Measurements from ENCODE around the gene RRAGD.

The RRAGD gene

GRCh38 chr6:89348372-89348771 lies 63.7 kb downstream of the RRAGD start:
- Histone ChIP-seq H3K27ac (ENCODE audit: insufficient read depth, low read depth, low read length, poor library complexity, severe bottlenecking) (peak overlapping the region; percentile 9), H3K36me3 (ENCODE audit: control insufficient read depth, insufficient read depth, low read length) (no peaks in the 10 kb centered on the region), H3K9me3 (ENCODE audit: control insufficient read depth, low read length) (no peaks in the 10 kb centered on the region), H3K4me1 (ENCODE audit: control insufficient read depth, insufficient read depth, low read length) (peaks cover 15% of the 10 kb centered on the region), H3K27me3 (ENCODE audit: control insufficient read depth, insufficient read depth, low read length, poor library complexity, severe bottlenecking) (no peaks in the 10 kb centered on the region), H3K4me3 (ENCODE audit: insufficient read depth, low read depth, low read length) (no peak overlapping the region)
- WGBS, 2 experiments: 90% methylated on average over 1 of the region's 1 CpG; no CpG with 5 or more reads in 1 of the 2 experiments

GRCh38 chr6:89347825-89348224 lies 64.2 kb downstream of the RRAGD start:
- H3K27ac ChIP-seq (ENCODE audit: insufficient read depth, low read depth, low read length, poor library complexity, severe bottlenecking): peak overlapping the region; percentile 9
- peaks cover 14% of the 10 kb centered on the region for H3K4me1 ChIP-seq (ENCODE audit: control insufficient read depth, insufficient read depth, low read length)
- H3K36me3 ChIP-seq (ENCODE audit: control insufficient read depth, insufficient read depth, low read length): no peaks in the 10 kb centered on the region
- H3K9me3 ChIP-seq (ENCODE audit: control insufficient read depth, low read length): no peaks in the 10 kb centered on the region
- WGBS, 2 experiments: 75 to 85% methylated on average over 2 of the region's 2 CpGs
- no peak overlapping the region for H3K4me3 ChIP-seq (ENCODE audit: insufficient read depth, low read depth, low read length)
- no peaks in the 10 kb centered on the region for H3K27me3 ChIP-seq (ENCODE audit: control insufficient read depth, insufficient read depth, low read length, poor library complexity, severe bottlenecking)

GRCh38 chr6:89346433-89346832 lies 65.6 kb downstream of the RRAGD start:
- no peak overlapping the region for H3K4me3 ChIP-seq (ENCODE audit: insufficient read depth, low read depth, low read length)
- no peaks in the 10 kb centered on the region for H3K36me3 ChIP-seq (ENCODE audit: control insufficient read depth, insufficient read depth, low read length)
- no peak overlapping the region for H3K27ac ChIP-seq (ENCODE audit: insufficient read depth, low read depth, low read length, poor library complexity, severe bottlenecking)
- 81 to 85% methylated on average over 4 of the region's 4 CpGs for WGBS, 2 experiments
- H3K27me3 ChIP-seq (ENCODE audit: control insufficient read depth, insufficient read depth, low read length, poor library complexity, severe bottlenecking): no peaks in the 10 kb centered on the region
- peaks cover 14% of the 10 kb centered on the region for H3K4me1 ChIP-seq (ENCODE audit: control insufficient read depth, insufficient read depth, low read length)
- no peaks in the 10 kb centered on the region for H3K9me3 ChIP-seq (ENCODE audit: control insufficient read depth, low read length)

DNA sequence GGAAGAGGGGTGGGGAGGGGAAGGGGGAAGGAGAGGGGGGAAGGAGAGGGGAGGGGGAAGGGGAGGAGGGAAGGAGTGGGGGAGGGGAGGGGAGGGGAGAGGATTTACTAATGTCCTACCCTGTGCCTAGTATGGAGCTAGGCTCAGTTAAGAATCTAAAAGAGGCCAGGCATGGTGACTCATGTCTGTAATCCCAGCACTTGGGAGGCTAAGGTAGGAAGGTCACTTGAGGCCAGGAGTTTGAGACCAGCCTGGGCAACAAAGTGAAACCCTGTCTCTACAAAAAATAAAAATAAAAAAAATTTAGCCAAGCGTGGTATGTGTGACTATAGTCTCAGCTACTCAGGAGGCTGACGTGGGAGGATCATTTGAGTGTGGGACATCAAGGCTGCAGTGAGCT lies 72.5 kb downstream of the RRAGD start:
- 91 to 94% methylated on average over 2 of the region's 2 CpGs for WGBS, 2 experiments
- H3K4me3 ChIP-seq (ENCODE audit: insufficient read depth, low read depth, low read length): no peak overlapping the region
- H3K36me3 ChIP-seq (ENCODE audit: control insufficient read depth, insufficient read depth, low read length): peaks cover 17% of the 10 kb centered on the region

DNA sequence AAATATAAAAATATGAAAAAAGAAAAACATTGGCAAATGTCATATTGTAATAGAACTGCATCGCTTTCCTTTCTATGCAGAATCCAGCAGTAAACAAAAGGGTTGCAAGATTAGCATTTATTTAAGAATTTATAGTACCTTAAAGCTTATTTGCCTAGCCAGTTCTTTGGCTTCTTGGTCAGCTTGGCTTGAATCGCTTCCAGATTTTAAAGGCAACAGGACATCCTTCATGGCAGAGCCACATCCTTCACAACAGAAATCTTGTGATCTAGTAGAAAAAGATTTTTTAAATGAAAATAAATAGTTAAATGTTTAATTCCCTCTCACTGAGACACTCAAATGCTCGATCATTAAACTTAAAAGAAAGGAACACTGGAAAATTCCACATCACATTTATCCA lies 76.9 kb downstream of the RRAGD start:
- H3K4me1 ChIP-seq (ENCODE audit: control insufficient read depth, insufficient read depth, low read length): no peaks in the 10 kb centered on the region
- no peak overlapping the region for H3K27ac ChIP-seq (ENCODE audit: insufficient read depth, low read depth, low read length, poor library complexity, severe bottlenecking)
- H3K4me3 ChIP-seq (ENCODE audit: insufficient read depth, low read depth, low read length): no peak overlapping the region
- peaks cover 21% of the 10 kb centered on the region for H3K36me3 ChIP-seq (ENCODE audit: control insufficient read depth, insufficient read depth, low read length)
- 96 to 100% methylated on average over 1 to 2 of the region's 3 CpGs for WGBS, 2 experiments
- H3K27me3 ChIP-seq (ENCODE audit: control insufficient read depth, insufficient read depth, low read length, poor library complexity, severe bottlenecking): no peaks in the 10 kb centered on the region
- no peaks in the 10 kb centered on the region for H3K9me3 ChIP-seq (ENCODE audit: control insufficient read depth, low read length)

More for the DNA sequence above, 72.5 kb downstream of the RRAGD start:
- Histone ChIP-seq H3K4me1 (ENCODE audit: control insufficient read depth, insufficient read depth, low read length) (no peaks in the 10 kb centered on the region), H3K27me3 (ENCODE audit: control insufficient read depth, insufficient read depth, low read length, poor library complexity, severe bottlenecking) (no peaks in the 10 kb centered on the region), H3K27ac (ENCODE audit: insufficient read depth, low read depth, low read length, poor library complexity, severe bottlenecking) (no peak overlapping the region), H3K9me3 (ENCODE audit: control insufficient read depth, low read length) (no peaks in the 10 kb centered on the region)

- WGBS, 2 experiments: 83 to 100% methylated on average over 1 of the region's 1 CpG
- H3K27me3 ChIP-seq (ENCODE audit: control insufficient read depth, insufficient read depth, low read length, poor library complexity, severe bottlenecking): no peaks in the 10 kb centered on the region
- H3K4me1 ChIP-seq (ENCODE audit: control insufficient read depth, insufficient read depth, low read length): no peaks in the 10 kb centered on the region
- peaks cover 4% of the 10 kb centered on the region for H3K36me3 ChIP-seq (ENCODE audit: control insufficient read depth, insufficient read depth, low read length)
- H3K4me3 ChIP-seq (ENCODE audit: insufficient read depth, low read depth, low read length): no peak overlapping the region
- no peaks in the 10 kb centered on the region for H3K9me3 ChIP-seq (ENCODE audit: control insufficient read depth, low read length)
- no peak overlapping the region for H3K27ac ChIP-seq (ENCODE audit: insufficient read depth, low read depth, low read length, poor library complexity, severe bottlenecking)
These were observed 81.2 kb downstream of the RRAGD start for GRCh38 chr6:89330910-89331309.

GRCh38 chr6:89328976-89329375 lies 83.1 kb downstream of the RRAGD start:
- no peaks in the 10 kb centered on the region for H3K27me3 ChIP-seq (ENCODE audit: control insufficient read depth, insufficient read depth, low read length, poor library complexity, severe bottlenecking)
- peaks cover 4% of the 10 kb centered on the region for H3K36me3 ChIP-seq (ENCODE audit: control insufficient read depth, insufficient read depth, low read length)
- no CpG with 5 or more reads among the region's 1 CpG for WGBS, 2 experiments
- no peak overlapping the region for H3K4me3 ChIP-seq (ENCODE audit: insufficient read depth, low read depth, low read length)
- H3K9me3 ChIP-seq (ENCODE audit: control insufficient read depth, low read length): no peaks in the 10 kb centered on the region
- no peaks in the 10 kb centered on the region for H3K4me1 ChIP-seq (ENCODE audit: control insufficient read depth, insufficient read depth, low read length)
- no peak overlapping the region for H3K27ac ChIP-seq (ENCODE audit: insufficient read depth, low read depth, low read length, poor library complexity, severe bottlenecking)

DNA sequence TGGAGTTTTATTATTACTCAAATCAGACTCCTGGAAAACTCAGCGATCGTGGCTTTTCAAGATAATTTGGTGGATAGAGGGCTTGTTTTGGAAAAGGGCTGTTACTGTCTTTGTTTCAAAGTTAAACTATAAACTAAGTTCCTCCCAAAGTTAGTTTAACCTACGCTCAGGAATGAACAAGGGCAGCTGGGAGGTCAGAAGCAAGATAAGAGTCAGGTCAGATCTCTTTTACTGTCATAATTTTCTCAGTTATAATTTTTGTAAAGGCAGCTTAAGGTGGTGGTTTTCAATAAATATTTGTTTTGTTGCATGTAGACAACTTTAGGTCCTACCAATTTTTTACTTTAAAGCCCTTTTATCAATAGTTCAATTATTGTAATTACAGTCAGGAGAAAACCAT lies 87.8 kb downstream of the RRAGD start:
- no peaks in the 10 kb centered on the region for H3K4me1 ChIP-seq (ENCODE audit: control insufficient read depth, insufficient read depth, low read length)
- peaks cover 3% of the 10 kb centered on the region for H3K9me3 ChIP-seq (ENCODE audit: control insufficient read depth, low read length)
- no peaks in the 10 kb centered on the region for H3K27me3 ChIP-seq (ENCODE audit: control insufficient read depth, insufficient read depth, low read length, poor library complexity, severe bottlenecking)
- H3K27ac ChIP-seq (ENCODE audit: insufficient read depth, low read depth, low read length, poor library complexity, severe bottlenecking): no peak overlapping the region
- no peaks in the 10 kb centered on the region for H3K36me3 ChIP-seq (ENCODE audit: control insufficient read depth, insufficient read depth, low read length)
- 90 to 100% methylated on average over 1 to 3 of the region's 3 CpGs for WGBS, 2 experiments
- no peak overlapping the region for H3K4me3 ChIP-seq (ENCODE audit: insufficient read depth, low read depth, low read length)

DNA sequence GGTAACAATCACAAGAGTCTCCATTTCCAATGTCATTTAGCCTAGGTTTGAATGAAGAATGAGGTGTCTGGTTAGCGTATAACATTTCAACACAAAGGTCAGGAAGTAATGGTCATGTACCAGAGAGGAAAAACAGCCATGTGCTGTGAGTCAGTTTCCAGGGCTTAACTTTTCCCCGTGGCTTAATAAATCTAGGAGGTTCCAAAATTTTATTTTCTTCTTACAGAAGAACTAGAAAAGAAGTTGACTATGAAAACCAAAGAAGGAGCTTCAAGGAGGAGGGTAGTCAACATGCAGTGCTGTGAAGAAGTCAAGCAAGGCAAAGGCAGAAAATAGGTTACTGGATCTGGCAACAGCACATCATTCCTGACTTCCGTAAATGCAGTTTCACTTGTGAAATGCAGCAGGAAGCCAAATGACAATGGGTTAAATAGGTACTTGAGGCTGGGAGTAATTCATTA lies 88.5 kb downstream of the RRAGD start:
- Histone ChIP-seq H3K27me3 (ENCODE audit: control insufficient read depth, insufficient read depth, low read length, poor library complexity, severe bottlenecking) (no peaks in the 10 kb centered on the region), H3K4me1 (ENCODE audit: control insufficient read depth, insufficient read depth, low read length) (no peaks in the 10 kb centered on the region), H3K27ac (ENCODE audit: insufficient read depth, low read depth, low read length, poor library complexity, severe bottlenecking) (no peak overlapping the region), H3K36me3 (ENCODE audit: control insufficient read depth, insufficient read depth, low read length) (no peaks in the 10 kb centered on the region), H3K4me3 (ENCODE audit: insufficient read depth, low read depth, low read length) (no peak overlapping the region), H3K9me3 (ENCODE audit: control insufficient read depth, low read length) (peaks cover 3% of the 10 kb centered on the region)
- WGBS, 2 experiments: 93% methylated on average over 3 of the region's 3 CpGs

DNA sequence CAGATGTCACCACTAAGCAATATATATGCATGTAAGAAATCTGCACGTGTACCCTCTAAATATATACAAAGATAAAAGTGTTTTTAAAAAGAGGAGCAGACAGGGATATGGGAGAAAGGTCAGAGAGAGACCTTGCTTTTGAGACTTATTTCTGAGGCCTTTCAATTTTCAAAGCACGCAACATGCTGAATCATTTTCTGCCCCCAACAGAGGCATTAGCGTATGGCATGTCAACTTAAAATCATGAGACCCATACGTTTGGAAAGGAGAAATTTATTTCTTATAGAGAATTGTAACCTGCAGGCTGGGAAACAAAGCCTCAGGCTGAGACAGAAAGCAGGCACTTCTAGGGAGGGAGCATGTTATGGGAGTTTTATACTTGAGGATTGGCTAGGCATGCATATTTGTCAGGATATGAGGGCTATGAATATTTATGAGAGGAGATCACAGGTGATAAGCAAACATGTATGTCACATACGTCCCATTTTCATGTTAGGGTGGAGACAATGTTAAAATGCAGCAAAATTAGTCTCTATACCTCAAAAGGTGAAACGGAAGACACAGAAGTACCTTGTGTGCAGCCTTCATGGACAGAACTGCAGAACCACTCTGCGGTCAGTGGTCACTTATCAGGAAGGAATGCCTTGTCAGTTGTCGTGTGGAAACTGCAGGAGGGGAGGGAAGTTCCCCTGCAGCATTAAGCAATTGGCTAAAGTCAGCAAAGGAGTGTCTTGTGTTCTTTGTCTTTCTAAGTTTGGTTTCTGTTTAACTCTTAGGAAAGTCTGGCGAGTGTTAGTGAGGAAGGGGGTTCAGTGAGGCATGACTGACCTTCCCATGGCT lies 90.7 kb downstream of the RRAGD start:
- no peak overlapping the region for H3K27ac ChIP-seq (ENCODE audit: insufficient read depth, low read depth, low read length, poor library complexity, severe bottlenecking)
- H3K4me1 ChIP-seq (ENCODE audit: control insufficient read depth, insufficient read depth, low read length): no peaks in the 10 kb centered on the region
- no peaks in the 10 kb centered on the region for H3K36me3 ChIP-seq (ENCODE audit: control insufficient read depth, insufficient read depth, low read length)
- H3K27me3 ChIP-seq (ENCODE audit: control insufficient read depth, insufficient read depth, low read length, poor library complexity, severe bottlenecking): no peaks in the 10 kb centered on the region
- 89 to 90% methylated on average over 8 of the region's 9 CpGs for WGBS, 2 experiments
- H3K4me3 ChIP-seq (ENCODE audit: insufficient read depth, low read depth, low read length): no peak overlapping the region
- H3K9me3 ChIP-seq (ENCODE audit: control insufficient read depth, low read length): peaks cover 3% of the 10 kb centered on the region
